GM12892 (cell line): ENCODE results near the gene SNED1.

Experiments used
- POLR2A ChIP-seq: IDR thresholded peaks from 2 replicates; pipeline ENCODE4 v1.6.1; 2011; ENCODE audit warnings: low read depth, low read length, control low read depth
- POLR2AphosphoS5 ChIP-seq: IDR thresholded peaks from 2 replicates; pipeline ENCODE4 v1.6.1; 2011; ENCODE audit warnings: low read depth, low read length, control low read depth

DNA sequence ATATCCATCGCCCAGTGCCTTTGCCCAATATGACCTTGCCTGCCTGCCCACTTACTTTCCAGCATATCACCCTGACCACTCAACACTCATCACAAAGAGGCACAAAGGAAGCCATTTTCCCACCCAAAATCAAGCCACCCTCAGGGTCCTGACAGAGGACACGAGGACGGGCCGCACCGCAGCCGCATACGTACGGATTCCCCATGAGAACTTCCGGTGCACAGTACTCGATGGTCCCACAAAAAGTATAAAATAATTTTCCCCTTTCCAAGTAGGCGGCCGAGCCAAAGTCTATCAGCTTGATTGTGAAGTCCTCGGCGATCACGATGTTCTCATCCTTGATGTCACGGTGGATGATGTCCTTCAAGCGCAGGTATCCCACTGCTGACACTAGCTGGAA is 113.6 kb downstream of the SNED1 start:
- TF ChIP-seq POLR2A (no peak), POLR2AphosphoS5 (no peak)
